Peyer's patch (tissue), 4 donors: ENCODE measurements around the gene MLKL.

Experiments used
- POLR2A ChIP-seq, 2 donors: fragments of 450-650 bp; IDR thresholded peaks; one replicate each; pipeline ENCODE4 v1.5.1; 2017; ENCODE audit warnings: antibody characterized with exemption in 2 of 2, mild to moderate bottlenecking in 2 of 2, moderate library complexity in 2 of 2
- TF ChIP-seq, protein P1 (sequence below), 6 experiments: fragments of 450-650 bp in 4 of 6; fragments of 200-600 bp in 2 of 6; sonication (generic) in 1 of 6; IDR thresholded peaks; one replicate each; pipeline ENCODE4 v1.5.1; 2017 to 2019; ENCODE audit warnings: antibody characterized with exemption in 6 of 6, mild to moderate bottlenecking in 3 of 6, moderate library complexity in 1 of 6

DNA sequence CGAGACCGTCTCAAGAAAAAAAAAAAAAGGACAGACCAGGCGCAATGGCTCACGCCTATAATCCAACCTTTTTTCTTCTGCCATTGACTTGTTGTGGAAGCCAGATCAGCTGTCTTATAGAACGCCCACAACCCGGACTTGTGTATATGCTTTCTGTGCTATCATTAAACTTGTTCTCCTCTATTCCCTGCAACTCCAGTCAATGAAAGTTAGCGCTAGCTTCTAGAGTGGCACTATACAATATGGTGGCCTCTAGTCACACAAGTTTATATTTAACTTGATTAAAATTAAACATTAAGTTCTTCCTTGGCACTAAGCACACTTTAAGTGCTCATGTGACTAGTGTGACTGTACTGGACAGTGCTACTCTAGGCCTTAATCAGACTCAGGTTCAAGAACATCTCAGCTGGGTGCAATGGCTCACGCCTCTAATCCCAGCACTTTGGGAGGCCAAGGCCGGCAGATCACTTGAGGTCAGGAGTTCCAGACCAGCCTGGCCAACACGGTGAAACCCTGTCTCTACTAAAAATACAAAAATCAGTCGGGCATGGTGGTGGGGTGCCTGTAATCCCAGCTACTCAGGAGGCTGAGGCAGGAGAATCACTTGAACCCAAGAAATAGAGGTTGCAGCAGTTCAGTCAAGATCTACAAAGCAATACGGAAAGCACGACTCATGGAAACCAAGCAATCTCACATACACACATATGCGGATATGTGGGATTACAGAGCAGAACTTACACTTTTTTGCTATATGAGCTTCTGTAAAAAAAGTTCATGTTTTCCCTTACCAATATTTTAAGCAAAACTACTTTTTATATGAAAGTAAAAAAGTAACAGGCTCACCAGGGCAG lies 74.9 kb downstream of the MLKL start:
- TF ChIP-seq, protein P1, sequence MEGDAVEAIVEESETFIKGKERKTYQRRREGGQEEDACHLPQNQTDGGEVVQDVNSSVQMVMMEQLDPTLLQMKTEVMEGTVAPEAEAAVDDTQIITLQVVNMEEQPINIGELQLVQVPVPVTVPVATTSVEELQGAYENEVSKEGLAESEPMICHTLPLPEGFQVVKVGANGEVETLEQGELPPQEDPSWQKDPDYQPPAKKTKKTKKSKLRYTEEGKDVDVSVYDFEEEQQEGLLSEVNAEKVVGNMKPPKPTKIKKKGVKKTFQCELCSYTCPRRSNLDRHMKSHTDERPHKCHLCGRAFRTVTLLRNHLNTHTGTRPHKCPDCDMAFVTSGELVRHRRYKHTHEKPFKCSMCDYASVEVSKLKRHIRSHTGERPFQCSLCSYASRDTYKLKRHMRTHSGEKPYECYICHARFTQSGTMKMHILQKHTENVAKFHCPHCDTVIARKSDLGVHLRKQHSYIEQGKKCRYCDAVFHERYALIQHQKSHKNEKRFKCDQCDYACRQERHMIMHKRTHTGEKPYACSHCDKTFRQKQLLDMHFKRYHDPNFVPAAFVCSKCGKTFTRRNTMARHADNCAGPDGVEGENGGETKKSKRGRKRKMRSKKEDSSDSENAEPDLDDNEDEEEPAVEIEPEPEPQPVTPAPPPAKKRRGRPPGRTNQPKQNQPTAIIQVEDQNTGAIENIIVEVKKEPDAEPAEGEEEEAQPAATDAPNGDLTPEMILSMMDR (IDR thresholded peaks at IDR 0.05) = no peak
- TF ChIP-seq POLR2A (IDR thresholded peaks at IDR 0.05) = no peak
